ENCODE data around the gene PRKCH.

- no peak for TF ChIP-seq CTCF (conservative IDR thresholded peaks at IDR 0.05; ENCODE audit: low read depth, low read length)
- no peak for TF ChIP-seq EZH2phosphoT487 (IDR thresholded peaks at IDR 0.05; ENCODE audit: borderline replicate concordance, low read length)
These were observed 51.6 kb downstream of the PRKCH start for GRCh38 chr14:61372842-61373555.
